ENCODE data around the gene CYP24A1.

Gene CYP24A1

DNA sequence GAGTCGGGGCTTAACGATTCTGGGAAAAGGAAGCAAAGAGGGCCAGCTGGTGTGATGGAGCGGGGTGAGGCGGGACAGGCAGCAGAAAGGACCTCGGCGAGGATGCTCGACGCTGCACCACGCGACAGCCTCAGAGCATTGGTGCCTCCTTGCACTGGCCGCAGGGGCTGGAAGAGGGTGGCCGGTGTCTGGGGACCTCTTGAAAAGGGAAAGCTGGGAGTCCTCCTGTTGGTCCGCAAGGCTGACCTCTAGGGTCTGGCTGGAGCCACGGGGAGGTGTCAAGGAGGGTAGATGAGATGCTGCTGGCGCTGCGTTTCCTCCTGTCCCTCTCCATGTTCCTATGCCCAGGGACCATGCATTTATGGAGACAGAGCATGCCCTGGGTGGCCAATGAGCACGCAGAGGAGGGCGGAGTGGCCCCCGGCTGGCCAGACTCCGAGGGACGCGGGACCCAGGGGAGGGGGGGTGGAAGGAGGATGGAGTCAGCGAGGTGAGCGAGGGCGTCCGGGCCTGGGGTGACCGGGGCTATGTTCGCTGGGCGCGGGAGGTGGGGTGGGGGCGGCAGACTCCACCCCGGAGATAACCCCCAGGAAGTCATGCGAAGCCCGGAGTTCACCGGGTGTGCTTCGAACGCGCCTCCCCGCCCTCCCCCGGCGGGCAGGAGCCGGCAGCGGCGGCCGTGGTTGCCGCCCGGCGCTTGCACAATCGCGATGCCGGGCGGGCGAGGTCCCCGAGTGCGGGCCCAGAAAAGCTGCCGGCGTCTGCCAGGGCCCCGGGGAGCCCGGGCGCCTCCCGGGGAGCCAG, at the start of gene CYP24A1:
Gene CYP24A1, minus strand, starts transcription at position 334 of the 804 bp plus-strand sequence. CDS start 407 bp downstream, outside the sequence.
- DNase-seq (ENCODE audit: low read depth): no peak

DNA sequence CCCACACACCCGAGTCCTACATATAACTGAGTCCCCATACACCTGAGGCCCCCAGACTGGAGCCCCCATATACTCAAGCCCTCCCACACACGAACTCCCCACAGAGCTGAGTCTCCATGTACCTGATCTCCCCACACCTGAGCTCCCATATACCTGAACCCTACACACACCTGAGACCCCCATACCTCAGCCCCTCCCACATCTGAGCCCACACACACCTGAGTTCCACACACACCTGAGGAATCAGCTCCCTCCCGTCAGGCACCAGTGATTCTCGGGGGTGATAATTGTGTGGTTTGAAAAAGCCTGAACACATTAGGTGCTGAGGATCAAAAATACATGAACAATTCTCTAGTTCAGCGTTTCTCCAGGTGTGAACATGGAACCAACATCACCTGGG, 49.5 kb upstream of the CYP24A1 start:
- no peak for DNase-seq (ENCODE audit: low read depth)

DNA sequence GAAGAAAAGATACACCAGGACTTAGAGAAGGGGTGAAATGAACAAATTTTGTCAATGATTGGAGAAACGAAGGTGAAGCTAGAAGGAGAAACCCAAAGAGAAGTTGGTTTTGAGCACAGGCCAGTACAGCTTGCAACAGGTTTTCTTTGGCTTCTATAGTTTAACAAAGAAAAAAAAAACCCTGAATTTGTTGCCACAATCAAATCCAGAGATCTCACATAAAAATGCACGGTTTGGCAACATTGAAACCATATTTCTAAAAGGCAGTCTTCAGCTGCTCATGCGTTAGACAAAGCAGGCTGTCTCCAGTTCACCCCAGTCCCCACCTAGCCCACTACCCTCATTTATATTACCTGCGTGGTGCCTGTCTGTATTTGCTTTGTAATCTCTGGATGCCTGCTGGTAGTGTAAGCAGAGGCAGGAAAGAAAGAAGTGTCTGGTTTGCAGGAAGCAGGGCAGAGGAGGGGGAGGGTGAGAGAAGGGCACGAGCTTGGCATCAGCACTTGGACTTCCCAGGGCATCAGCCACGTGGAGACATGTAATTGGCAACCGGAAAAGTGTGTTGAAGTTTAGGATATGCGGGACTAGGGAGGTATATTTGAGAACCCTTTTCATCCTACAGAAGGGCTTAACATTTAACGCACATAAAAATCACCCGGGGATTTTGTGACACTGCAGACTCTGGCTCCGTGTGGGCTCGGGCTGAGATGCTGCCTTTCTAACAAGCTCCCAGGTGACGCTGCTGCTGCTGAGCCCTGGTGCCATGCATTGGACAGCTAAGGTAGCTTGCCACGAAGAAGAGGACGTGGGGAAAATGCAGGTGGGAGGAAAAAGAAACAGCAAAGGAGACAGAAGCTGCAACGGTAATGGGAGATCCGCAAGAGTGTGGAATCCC, 48.5 kb upstream of the CYP24A1 start:
- DNase-seq (ENCODE audit: low read depth): no peak

DNA sequence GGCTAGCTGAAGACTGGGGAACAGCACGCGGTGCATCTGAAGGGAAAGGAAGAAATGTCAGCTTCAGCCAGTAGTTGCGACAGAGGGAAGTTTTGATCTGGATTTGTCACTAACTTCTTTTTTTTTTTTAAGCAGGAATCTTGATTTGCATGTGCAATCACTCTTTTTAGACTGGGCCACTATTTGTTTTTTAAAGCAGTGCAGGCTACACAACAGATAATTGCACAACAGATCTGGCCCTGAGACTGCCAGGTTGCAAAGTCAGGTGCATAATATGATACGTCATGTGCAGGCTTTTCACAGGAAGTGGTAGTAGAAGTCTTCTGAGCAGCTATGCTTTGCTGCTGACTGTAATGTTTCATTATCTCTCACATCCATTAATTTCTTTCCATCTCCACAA, 47.6 kb upstream of the CYP24A1 start:
- no peak for DNase-seq (ENCODE audit: low read depth)

DNA sequence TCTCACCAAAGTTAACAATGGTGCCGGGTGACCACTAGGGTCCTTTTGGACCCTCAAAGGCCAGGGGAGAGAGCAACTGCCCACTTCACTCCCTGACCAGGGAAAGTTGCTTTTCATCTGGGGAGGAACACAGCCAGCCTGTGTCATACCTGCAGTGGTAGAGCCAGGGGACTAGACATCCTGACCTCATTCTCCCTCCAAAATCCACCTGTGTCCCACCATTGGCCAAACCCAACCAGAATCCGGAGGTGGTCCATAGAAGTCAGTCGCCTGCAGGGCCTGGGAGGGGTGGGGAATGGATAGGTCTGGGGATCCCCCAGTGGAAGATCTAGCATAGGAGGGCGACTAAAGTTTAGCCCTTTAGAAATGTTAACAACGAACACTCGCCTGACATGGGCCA, 46.9 kb upstream of the CYP24A1 start:
- no peak for DNase-seq (ENCODE audit: low read depth)

DNA sequence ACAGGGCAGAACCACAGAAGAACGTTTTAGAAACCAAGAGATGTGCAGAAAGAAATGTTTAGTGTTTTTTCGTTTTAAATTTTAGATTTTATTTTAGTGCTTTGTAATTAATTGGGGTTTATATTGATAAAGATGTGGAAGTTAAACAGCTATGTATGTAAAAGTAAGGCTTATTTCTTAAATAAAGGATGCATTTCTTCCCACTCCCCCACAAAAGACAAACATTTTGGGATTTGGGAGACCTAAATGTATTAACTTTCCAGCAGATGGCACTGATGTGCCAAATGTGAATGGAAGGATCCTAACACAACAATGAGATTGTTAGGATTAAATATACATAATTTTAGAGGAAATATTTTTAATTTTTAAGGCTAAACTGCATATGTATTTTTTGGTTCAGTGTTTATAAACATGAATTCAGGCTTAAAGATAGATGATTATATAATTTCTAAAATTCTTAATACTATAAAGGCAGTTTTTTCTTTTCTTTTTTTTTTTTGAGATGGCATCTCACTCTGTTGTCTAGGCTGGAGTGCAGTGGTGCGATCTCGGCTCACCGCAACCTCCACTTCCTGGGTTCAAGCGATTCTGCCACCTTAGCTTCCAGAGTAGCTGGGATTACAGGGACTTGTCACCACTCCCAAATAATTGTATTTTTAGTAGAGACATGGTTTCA, 46.1 kb upstream of the CYP24A1 start:
- DNase-seq (ENCODE audit: low read depth): peak; percentile 51

DNA sequence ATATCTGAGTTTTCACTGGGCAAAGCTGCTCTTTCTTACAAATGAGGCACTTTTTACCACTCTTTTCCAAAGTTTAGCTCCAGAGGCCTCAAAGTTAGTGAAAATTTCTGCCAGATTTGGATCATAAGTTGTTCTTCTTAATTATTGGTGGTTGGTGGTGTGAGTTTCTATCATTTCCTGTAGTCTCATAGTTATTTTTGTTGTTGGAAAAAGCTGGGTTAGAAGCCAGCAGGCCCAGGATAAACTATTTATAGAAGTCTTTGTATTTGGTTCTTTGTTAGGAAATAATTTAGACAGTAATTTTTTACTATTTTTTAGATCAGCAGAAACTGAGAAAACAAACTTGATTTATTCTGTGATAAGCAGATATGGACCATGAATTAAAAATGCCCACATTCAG, 44.7 kb upstream of the CYP24A1 start:
- DNase-seq (ENCODE audit: low read depth): no peak

DNA sequence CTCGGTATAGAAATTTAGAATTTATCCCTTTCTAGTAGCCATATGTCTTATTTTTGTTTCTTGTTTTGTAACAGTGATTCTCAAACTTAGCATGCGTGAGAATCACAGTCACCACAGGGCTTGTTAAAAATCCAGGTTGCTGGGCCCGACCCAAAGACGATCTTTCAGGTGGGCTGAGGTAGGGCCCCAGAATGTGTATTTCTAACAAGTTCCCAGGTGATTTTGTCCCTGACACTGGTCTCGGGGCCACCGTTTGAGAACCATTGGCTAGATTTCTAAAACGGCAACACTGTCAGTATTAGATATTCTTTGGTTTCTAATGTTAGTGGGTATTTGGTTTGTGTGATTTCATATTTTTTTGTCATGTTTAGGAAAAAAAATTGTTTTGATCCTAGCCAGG, 44.0 kb upstream of the CYP24A1 start:
- no peak for DNase-seq (ENCODE audit: low read depth)

DNA sequence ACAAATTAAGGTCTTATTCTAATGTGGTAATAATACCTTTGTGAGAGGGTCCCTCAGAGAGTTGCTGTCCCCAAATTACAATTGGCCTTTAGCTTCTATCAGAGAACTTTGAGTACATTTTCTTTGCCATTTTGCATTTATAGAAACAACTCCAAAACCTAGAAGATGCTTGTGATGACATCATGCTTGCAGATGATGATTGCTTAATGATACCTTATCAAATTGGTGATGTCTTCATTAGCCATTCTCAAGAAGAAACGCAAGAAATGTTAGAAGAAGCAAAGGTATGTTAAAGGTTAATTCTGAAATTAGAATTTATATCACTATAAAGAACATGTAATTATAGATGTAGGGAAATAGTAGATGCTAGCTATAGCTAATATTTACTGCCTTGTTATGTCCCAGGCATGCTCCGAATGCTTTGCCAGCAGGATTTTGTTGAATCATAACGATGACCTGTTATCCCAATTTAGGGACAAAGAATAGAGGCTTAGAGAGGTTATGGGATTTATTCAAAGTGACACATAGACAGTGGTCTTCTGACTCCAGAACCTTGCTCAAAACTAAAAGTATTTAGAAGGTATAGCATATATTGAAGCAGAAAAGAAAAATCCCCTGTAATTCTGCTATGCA, 41.5 kb upstream of the CYP24A1 start:
- no peak for DNase-seq (ENCODE audit: low read depth)

DNA sequence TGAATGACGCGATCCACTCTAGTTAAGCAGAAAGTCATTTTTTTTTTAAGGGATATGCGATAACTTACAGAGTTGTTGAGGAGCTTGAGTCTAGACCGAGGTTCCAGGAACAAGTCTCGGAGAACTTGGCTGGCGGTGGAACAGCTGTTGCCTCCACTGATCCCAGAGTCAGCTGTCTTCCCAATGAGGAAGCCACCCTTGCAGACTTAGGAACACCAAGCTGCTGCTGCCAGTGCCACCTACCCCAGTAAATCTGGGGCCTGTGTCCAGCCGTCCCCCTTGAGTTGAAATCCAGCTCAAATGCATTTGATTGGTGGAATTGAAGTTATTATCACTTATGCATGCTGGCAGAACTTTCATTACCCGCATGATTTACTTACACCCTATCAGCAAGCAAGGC, 40.8 kb upstream of the CYP24A1 start:
- no peak for DNase-seq (ENCODE audit: low read depth)

DNA sequence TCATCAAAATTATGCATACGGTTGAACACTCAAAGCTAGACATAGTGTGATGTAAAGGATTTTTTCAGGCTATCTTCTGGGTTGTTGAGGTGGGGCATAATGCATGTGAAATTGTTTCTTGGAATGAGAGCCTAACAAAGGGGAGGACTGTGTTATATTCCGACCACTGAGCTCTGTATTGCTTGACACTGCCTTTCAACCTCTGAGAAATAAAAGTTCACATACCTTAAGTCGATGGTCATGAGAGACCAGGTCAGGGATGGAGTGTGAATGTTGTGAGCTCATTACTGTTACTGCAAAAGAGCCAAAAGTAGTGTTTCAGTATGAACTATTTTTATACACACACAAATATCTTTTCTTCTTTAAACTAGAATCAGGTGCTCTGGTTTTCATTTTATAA, 39.1 kb upstream of the CYP24A1 start:
- DNase-seq (ENCODE audit: low read depth): no peak

DNA sequence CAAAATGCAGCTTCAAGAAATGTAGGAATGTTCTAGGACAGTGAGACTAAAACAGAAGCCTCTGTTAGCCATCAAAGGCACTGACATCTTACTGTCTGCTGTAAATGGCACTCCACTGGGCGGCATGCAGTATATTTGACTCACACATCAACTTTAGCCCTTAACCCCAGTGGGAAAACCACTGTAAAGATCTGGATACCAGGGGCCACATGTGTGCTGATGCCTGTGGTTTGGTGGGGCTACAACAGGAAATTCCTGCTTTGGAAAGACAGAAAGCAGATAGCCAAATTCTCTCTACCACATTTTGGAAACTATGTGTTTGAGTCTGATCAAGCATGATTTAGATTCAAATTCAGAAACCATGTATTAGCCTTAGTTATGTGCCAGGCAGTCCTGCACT, 38.4 kb upstream of the CYP24A1 start:
- DNase-seq (ENCODE audit: low read depth): no peak

DNA sequence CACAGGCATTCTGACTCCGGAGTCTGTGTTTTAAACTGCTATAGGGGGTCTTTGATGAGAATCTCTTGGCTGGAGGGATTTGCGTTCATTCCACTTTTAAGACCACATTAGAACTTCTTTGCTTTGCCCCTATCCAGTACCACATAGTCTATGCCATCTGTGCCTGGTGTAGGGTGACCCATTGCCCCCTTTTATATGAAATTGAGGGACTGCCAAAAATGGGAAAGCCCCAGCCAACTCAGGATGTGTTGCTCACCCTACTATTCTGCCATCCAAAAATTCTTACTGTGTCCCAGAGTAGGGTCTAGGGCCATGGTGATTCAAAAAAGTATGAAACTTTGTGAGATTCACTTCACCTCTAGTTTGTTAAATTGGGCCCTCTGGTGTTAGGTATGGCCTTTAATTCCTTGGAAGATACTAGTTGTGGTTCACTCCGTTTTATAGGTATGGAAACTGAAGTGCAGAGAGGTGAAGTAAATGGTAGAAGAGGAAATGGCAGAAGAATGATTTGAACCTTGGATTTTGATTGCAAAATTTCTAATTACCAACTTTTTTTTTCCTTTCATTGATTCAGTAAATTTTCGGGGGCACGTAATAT, 35.5 kb upstream of the CYP24A1 start:
- no peak for DNase-seq (ENCODE audit: low read depth)

DNA sequence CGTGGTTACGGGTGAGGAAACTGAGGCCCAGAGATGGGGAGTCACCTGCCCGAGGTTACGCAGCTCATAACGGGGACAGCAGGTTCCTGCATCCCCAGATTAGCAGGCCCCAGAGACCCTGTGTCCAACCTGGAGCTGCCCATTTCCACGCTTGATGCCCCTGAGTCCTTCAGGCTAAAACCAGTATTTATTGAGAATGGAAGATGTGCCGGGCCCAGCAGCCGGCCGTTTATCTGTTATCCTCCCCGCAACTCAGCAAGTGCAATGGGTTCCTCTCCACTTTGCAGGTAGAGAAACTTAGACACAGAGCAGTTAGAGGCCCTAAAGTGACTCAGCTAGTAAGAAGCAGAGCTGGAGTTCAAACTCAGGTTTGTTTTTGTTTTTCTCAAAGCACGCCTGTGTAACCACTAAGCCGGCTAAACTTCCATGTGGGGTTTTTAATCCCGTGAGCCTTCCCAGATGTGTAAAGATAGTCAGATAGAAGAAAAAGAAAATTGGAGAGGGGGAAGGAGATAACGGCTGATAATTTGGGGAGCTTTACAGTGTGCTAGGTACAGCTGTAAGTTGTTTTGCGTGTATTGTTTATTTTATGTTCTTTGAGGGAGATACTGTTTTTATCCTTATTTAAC, 34.9 kb upstream of the CYP24A1 start:
- no peak for DNase-seq (ENCODE audit: low read depth)

DNA sequence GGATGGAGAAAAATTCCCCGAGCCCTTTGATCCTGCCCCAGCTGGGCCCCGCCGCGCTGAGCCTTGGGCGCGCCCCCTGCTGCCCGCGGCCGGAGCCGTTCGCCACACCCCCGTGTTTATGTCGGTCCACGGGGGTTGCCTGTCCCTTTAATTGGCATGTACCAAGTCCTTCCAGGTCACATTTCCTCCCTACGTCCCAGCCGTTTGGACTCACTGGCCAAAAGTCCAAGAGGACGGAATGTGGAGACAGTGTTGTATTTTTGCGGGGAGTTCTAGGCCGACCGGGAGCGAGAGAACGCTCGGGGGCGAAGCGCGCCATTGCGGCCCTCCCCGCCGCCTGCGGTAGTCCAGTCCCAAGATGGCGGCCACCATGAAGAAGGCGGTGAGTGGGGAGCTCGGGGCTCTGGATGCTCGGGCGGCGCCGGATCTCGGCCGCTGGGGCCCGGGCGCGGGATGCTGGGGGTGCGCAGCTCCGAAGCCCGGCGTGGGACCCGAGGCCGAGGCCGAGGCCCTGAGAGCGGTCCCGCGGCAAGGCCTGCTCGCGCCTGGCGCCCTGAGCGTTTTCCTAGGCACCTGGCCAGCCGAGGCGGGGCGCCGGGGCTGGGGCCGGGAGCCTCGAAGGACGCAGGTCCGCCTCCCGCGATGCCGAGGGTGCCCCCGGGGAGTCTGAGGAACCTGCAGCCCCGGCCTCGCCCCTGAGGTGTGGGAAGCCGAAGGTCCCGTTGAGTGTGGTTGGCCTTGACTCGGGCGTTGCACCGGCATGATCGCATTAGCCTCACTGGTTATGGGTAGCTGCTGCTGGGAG, 34.2 kb upstream of the CYP24A1 start, which contains the start of gene PFDN4:
Gene PFDN4, plus strand, starts transcription at position 345 of the 805 bp plus-strand sequence. Its CDS starts 14 bp downstream, at position 359.
- DNase-seq (ENCODE audit: low read depth): peak; percentile 64

DNA sequence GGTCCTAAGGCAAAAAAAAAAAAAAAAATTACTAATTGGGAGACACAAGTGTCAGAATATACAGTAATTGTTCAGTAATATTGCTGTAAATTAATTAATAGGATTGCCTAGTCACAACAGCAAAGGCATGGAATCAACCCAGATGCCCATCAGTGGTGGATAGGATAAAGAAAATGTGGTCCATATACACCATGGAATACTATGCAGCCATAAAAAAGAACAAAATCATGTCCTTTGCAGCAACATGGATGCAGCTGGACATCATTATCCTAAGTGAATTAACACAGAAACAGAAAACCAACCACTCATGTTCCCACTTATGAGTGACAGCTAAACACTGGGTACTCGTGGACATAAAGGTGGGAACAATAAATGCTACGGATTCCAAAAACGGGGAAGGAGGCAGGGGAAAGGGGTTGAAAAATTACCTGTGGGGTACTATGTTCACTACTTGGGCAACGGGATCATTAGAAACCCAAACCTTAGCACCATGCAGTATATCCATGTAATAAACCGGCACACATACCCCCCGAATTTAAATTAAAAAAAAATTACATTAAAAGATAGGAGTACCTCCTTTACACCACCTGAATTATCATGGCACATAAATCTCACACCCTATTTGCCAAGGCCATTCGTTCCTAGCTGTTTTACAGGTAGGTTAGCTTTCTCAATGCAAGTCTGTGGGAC, 33.4 kb upstream of the CYP24A1 start:
- no peak for DNase-seq (ENCODE audit: low read depth)

DNA sequence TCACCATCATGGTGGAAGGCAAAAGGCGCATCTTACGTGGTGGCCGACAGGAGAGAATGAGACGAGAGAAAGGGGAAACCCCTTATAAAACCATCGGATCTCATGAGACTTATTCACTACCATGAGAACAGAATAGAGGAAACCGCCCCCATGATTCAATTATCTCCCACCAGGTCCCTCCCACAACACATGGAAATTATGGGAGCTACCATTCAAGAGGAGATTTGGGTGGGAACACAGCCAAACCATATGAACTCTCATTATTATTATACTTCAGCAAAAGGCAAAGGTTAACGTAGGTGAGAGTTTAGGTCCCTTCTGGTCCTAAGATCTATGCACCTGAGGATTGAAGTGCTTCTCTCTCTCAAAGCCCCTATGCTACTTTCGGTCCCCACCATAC, 31.7 kb upstream of the CYP24A1 start:
- DNase-seq (ENCODE audit: low read depth): no peak

DNA sequence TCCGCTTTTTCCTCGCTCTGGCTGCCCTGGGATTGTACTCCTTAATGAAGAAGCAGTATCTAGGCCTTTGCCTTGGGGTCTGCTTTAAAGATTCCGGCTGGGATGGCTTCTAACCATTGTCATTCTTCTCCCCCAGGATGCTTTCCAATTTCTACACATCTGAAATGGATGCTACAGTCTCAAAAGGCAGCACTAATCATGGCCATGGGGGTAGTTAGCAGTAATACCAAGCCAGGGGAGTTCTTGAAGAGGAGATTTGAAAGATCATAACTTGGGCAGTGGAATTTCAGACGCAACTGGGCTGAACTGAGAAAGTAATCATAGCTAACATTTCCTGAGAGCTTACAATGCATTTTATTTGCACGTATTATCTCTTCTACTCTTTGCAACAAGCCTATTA, 30.7 kb upstream of the CYP24A1 start:
- no peak for DNase-seq (ENCODE audit: low read depth)

DNA sequence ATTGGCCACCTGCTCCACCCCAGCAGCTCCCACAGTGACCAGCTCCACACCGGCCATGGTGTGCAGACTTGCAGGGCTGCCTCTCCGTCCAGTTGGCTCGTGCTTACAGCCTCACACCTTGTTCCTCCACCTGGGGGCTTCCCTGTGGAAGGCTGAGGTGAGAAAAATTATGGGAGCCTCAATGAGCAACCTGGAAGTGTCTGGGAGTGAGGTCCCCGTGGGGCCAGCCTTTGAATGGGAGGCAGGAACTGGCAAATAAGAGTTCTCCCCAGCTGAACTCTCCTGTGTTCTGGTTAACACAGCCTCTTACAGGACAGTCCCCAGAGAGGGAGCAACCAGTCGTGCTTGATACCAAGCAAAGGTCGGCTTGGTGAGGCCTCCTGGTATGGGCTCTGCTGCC, 30.3 kb upstream of the CYP24A1 start:
- DNase-seq (ENCODE audit: low read depth): no peak

DNA sequence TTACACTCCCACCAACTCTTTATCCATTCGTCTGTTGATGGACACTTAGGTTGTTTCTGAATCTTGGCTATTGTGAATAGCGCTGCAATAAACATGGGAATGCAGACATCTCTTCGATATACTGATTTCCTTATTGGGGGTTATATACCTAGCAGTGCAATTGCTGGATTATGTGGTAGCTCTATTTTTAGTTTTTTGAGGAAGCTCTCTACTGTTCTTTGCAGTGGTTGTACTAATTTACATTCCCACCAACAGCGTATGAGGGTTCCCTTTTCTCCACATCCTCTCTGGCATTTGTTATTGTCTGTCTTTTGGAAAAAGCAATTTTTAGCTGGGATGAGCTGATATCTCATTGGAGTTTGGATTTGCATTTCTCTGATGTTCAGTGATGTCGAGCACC, 29.5 kb upstream of the CYP24A1 start:
- DNase-seq (ENCODE audit: low read depth): no peak

Data from fibroblast of the conjunctiva (primary cell).